GM18907 (cell line): ENCODE data around the gene VILL.

Source experiments
- ATAC-seq: cut with Tn5 transposase; IDR thresholded peaks from one replicate; pipeline ENCODE4 v1.9.1; 2021; ENCODE audit warnings: mild to moderate bottlenecking, moderate library complexity; ENCODE audit not compliant: unreplicated experiment

Gene VILL

GRCh38 chr3:37990527-37990926 is at the start of gene VILL:
Gene VILL (plus strand): TSS chr3:37990786. CDS start chr3:37993673, 2,887 bp downstream.
- ATAC-seq, result no peak

- ATAC-seq, result no peak
Observed at GRCh38 chr3:37941608-37942508, 48.7 kb upstream of the VILL start.

GRCh38 chr3:37942646-37943045 is 47.9 kb upstream of the VILL start:
- ATAC-seq, result no peak

GRCh38 chr3:37943126-37943525 is 47.5 kb upstream of the VILL start:
- no peak for ATAC-seq

GRCh38 chr3:37943631-37944314 is 46.8 kb upstream of the VILL start:
- no peak for ATAC-seq

- ATAC-seq, result no peak
Observed at GRCh38 chr3:37944391-37944842, 46.2 kb upstream of the VILL start.

- no peak for ATAC-seq
Observed at GRCh38 chr3:37945156-37945806, 45.3 kb upstream of the VILL start.

GRCh38 chr3:37945807-37946530 is 44.6 kb upstream of the VILL start:
- ATAC-seq, result no peak

GRCh38 chr3:37946531-37946889 is 44.1 kb upstream of the VILL start:
- no peak for ATAC-seq

GRCh38 chr3:37949866-37950265 is 40.7 kb upstream of the VILL start:
- no peak for ATAC-seq

GRCh38 chr3:37952564-37952963 is 38.0 kb upstream of the VILL start:
- no peak for ATAC-seq

GRCh38 chr3:37953226-37953625 is 37.4 kb upstream of the VILL start:
- ATAC-seq, result no peak

GRCh38 chr3:37953707-37954394 is 36.7 kb upstream of the VILL start:
- no peak for ATAC-seq

- no peak for ATAC-seq
Observed at GRCh38 chr3:37954881-37955280, 35.7 kb upstream of the VILL start.

GRCh38 chr3:37955918-37956707 is 34.5 kb upstream of the VILL start:
- ATAC-seq, result no peak

GRCh38 chr3:37956723-37957538 is 33.7 kb upstream of the VILL start:
- no peak for ATAC-seq

- no peak for ATAC-seq
Observed at GRCh38 chr3:37957539-37957936, 33.0 kb upstream of the VILL start.

- no peak for ATAC-seq
Observed at GRCh38 chr3:37961622-37962431, 28.8 kb upstream of the VILL start.
